DMS153 (cell line): ENCODE results near the gene SMIM20.

ENCODE experiments used
- DNase-seq: peaks from one replicate; lab custom pipeline; 2025; lab: John Stamatoyannopoulos, UW

The SMIM20 gene

DNA sequence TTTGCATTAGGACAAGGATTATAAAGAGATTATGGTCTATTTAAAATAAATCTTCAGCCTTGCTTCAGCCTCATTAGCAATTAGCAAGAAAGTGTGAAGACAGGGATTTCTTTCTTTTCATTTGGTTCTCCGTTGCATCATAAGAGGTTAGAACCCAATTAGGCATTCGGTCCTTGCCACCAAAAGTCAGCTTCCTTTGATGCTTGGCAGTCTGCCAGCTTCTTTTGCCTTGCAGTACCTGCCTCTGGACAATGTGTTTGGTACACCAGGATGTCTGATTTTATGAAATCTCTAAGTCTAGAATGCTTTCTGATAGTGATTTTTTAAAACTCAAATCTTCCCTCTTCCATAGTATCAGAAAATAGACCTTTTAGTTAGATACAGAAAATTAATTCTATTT, 12.4 kb downstream of the SMIM20 start:
- DNase-seq: peak; percentile 2

- DNase-seq: no peak
Observed at GRCh38 chr4:25927361-25928195, 13.6 kb downstream of the SMIM20 start.

DNA sequence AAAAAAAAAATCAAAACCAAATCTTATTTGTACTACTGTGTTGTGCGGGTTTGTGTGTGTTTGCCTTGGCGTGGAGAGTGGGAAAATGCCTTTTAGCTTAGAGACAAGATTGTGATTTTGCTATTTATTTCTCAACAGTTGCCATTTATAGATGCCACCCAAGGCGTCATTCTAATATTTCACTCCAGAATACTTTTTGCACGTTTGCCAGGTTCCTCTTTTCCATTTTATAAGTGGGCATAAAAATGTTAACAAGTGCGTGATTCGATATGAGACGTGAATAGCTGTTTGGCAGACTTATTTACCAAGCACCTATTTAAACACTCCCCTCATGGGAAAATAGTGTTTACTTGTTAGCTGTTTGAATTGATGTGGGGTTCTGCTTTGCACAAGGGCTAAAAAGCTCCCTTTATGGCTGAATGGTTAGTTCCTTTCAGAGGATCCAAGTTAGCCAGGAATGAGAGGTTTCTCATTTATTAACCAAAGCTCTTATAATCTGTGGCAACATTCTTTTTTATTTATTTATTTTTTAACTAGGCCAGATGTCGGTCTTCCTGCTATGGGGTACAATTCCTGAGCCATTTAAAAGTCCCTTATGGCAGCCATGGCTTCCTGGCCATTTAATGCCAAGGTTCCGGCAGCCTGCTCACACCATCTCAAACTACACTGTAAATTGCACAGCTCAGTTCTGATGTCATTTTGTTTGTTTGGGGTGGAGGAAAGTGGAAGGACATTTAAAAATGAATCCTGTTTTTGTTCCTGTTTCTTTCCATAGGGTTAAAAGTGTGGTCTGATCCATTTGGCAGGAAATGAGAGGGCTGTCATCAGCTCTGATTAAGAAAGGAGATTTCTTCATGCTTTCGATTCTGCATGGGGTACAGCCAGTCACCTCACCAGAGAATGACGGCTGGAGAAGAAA, 14.6 kb downstream of the SMIM20 start:
- peak; percentile 89 for DNase-seq

DNA sequence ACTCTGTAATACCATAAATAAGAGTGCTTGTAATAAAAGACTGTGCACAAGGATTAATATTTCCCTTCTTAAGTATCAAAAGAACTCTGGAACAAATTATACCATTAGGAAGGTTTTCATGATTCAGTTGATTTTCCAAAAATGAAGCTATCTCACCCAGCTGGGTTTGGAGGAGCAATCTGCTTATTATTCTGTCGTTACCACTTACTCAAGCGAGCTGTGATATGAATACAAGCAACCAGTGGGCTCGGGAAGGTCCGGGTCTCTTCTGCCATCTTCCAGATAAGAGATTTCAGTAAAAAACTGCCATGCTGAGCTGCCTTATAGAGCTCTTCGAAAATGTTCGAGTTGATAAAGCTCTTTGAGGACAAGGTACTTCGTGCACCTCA, 15.3 kb downstream of the SMIM20 start:
- DNase-seq: no peak

GRCh38 chr4:25930731-25931354, 16.8 kb downstream of the SMIM20 start:
- no peak for DNase-seq

GRCh38 chr4:25936696-25937095, 22.7 kb downstream of the SMIM20 start:
- no peak for DNase-seq

DNA sequence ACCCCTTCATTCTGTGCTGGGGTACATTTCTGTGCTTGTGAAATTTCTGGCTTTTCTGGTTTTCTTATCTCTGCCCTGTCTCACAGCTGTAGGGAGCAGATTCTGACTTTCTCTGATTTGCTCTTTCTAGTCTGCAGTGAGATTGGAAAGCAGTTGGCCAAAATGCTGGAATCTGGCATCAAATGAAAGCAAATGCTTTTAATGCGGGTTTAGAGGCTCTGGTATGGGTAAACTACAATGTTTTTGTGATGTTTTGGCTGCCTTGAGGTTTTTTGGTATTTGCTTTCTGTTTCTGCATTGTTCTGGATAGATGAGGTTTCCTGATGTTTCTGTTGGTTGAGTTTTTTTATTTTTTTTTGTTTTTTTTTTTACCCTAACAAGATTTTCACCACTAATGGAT, 23.8 kb downstream of the SMIM20 start:
- no peak for DNase-seq

- no peak for DNase-seq
Observed at GRCh38 chr4:25938366-25938765, 24.3 kb downstream of the SMIM20 start.

DNA sequence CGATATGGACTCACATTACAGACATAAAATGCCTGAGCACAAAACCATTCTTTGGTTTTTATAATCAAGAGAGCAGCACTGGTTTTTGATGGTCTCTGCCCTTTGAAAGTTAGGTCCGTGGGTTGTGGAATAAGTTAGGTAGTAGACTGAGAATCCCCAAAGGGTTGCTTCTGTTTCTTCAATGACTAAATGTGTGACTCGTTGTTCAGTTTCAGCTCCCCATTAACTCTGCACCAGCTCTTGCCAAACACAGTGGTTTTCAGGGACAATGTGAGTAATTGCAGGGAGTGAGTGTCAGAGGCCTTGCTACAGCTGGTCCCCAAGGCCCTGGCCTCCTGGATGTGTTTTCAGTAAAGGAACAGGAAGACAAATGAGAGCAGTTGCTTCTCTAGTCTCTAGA, 24.8 kb downstream of the SMIM20 start:
- DNase-seq: no peak

DNA sequence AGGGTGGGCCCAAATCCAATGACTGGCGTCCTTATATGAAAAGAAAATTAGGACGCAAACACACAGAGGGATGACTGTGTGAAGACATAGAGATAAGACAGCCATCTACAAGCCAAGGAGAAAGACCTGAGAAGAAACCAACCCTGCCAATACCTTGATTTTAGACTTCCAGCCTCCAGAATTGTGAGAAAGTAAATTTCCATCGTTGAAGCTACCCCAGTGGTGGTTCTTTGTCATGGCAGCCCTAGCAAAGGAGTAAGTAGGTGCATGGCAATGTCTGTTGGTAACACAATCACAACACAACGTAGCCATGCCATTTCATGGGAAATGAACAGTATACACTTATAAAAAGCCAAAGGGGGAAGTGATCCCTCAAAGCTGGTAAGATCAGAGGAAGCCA, 25.3 kb downstream of the SMIM20 start:
- DNase-seq: no peak

- no peak for DNase-seq
Observed at GRCh38 chr4:25941457-25942221, 27.6 kb downstream of the SMIM20 start.

GRCh38 chr4:25943312-25943711, 29.3 kb downstream of the SMIM20 start:
- no peak for DNase-seq

DNA sequence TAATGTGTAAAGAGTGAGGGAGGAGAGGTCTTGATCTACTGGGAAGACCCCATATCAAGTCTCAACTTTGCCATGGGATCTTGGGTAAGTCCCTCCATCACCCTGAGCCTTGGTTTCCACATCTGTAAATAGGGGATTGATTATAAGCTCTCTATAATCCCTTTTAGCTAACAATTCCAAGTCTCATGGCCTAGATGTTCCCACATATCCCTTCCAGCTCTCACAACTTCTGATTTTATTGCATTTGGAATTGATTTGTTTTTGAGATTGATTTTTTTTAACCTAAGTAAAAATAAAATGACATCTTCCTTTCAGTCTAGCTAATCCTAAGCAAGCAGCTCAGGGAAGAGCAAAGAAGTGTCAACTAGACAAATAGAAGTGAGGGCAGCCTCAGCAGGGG, 29.8 kb downstream of the SMIM20 start:
- DNase-seq: no peak

DNA sequence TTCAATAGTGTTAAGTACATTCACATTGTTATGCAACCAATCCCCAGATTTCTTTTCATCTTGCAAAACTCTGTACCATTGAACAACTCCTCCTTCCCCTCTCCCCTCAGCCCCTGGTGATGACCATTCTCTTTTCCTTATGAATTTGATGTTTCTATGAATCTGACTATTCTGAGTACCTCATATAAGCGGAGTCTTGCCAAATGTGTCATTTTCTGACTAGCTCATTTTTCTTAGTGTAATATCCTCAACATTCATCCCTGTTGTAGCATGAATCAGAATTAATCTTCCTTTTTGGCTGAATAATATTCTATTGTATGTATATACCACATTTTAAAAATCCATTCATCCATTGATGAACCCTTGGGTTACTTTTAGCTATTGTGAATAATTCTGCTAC, 34.0 kb downstream of the SMIM20 start:
- DNase-seq: no peak

GRCh38 chr4:25949173-25949748, 35.2 kb downstream of the SMIM20 start:
- DNase-seq: no peak

GRCh38 chr4:25949994-25950393, 36.0 kb downstream of the SMIM20 start:
- no peak for DNase-seq

- peak; percentile 12 for DNase-seq
Observed at GRCh38 chr4:25950461-25951389, 36.7 kb downstream of the SMIM20 start.

GRCh38 chr4:25951390-25951952, 37.5 kb downstream of the SMIM20 start:
- no peak for DNase-seq

DNA sequence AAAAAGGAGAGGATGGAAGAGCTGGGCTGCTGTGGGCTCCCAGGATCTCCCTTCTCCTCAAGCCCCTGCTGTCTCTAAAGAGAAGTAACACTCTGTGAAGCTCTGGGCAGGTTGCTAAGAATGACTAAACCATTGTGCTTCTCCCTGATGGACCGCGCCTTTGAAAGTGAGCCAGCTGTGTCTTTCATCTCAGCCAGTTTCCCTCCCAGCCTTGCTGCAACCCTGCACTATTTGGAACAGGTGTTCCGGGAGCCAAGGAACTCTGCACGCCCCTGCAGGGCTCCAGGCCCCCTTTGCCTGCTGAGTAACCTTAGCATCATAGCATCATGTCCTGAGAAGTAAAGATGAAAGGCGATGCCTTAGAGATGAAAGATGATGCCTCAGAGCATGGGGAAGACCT, 39.7 kb downstream of the SMIM20 start:
- DNase-seq: no peak

GRCh38 chr4:25954293-25954904, 40.4 kb downstream of the SMIM20 start:
- no peak for DNase-seq
